ENCODE data around the gene PCGF1. TPM values are rescaled to one million over a fixed set of nuclear protein-coding genes. Genes with fewer than 3 reads are reported as not detected.
A peak's percentile ranks its signal among the peaks of the same experiment; 100 is the strongest.

The PCGF1 gene
- total and polyA plus RNA-seq, 2 of the 4 experiments (the other 2 are of a cell fraction): 23.4 to 31.4 TPM

DNA sequence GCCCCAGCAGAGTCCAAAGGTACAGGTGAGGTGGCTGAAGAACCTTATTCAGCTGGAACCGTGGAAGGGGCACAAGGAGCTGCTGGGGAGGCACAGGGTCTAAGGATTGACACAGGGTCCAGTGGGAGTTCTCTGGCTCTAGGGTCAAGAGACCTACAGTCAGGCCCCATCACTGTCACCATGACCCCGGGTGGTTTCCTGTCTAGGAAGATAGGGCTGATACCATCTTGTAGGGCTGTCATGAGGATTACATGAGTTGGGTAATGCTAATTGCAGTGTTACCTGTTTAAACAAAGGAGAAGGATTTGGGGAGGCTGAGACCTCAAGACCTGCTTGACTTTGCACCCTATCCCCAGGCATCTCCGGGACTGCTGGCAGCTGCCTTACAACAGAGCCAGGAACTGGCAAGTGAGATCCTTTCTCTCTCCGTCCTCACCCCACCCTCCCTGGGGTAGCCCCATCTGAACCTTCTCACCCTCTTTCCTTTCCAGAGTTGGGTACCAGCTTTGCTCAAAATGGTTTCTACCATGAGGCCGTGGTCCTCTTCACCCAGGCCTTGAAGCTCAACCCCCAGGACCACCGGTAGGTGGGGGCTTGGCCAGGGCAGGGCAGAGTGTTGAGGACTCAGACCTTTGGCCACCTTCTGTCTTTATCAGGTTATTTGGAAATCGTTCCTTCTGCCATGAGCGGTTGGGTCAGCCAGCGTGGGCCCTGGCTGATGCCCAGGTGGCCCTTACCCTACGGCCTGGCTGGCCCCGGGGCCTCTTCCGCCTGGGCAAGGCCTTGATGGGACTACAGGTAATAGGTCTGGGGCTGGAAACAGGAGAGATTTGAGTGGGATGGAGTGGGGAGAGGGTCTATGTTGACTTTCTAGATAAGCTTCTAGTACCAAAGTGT, 15.6 kb downstream of the PCGF1 start:
- H3K4ac ChIP-seq (ENCODE audit: low read depth, low read length): no peak overlapping the region

More for the DNA sequence above, 15.6 kb downstream of the PCGF1 start:
- H3K56ac ChIP-seq (ENCODE audit: extremely low read depth, insufficient read depth, low read length): no peak overlapping the region
- no peaks in the 10 kb centered on the region for H3K27me3 ChIP-seq (ENCODE audit: control insufficient read depth, insufficient read depth, low read length)
- H3K14ac ChIP-seq (replicated peaks; ENCODE audit: low read depth, low read length): no peak overlapping the region
- H2BK120ac ChIP-seq (ENCODE audit: low read depth, low read length): no peak overlapping the region
- peaks cover 5% of the 10 kb centered on the region; the same call in 1 of the 2 replicates for H3K4me1 ChIP-seq (ENCODE audit: control insufficient read depth, insufficient read depth, low read length)
- ATAC-seq (ENCODE audit: low read depth) (no peak), DNase-seq (no peak)
- no peak overlapping the region for H2BK5ac ChIP-seq (ENCODE audit: low read depth, low read length, poor library complexity, severe bottlenecking)
- in situ Hi-C loops (cut with MboI; ENCODE audit: low sequenced_read_pairs) (loop anchor here (25.0 kb wide), 1 partner anchor 370 kb away; no protein-coding TSS in a partner anchor), dilution Hi-C loops (cut with HindIII; ENCODE audit: low sequenced_read_pairs, unreplicated experiment) (no loop called here), intact Hi-C loops (cut with micrococcal nuclease) (no loop called here)
- H4K5ac ChIP-seq (ENCODE audit: low read depth, low read length): no peak overlapping the region
- no peak overlapping the region for H3K4me2 ChIP-seq (ENCODE audit: low read depth, low read length)
- peaks cover 13 to 25% of the 10 kb centered on the region in 2 experiments for H3K79me1 ChIP-seq (ENCODE audit: low read depth in 1 of 2, low read length in 2 of 2)
- no peak overlapping the region for H3K27ac ChIP-seq (ENCODE audit: insufficient read depth, low read length)
- H3K18ac ChIP-seq (ENCODE audit: low read depth, low read length): no peak overlapping the region
- ChIA-PET POLR2A (ENCODE audit: unreplicated experiment) (no interaction called here), CTCF (no interaction called here)
- WGBS, 2 experiments (ENCODE audit: extremely low coverage in 2 of 2, insufficient read length in 1 of 2): 96% methylated on average over 9 of the region's 12 CpGs; no CpG with 5 or more reads in 1 of the 2 experiments
- no peak for TF ChIP-seq MXI1 (IDR thresholded peaks at IDR 0.05; ENCODE audit: borderline replicate concordance, low read depth, low read length)
- TF ChIP-seq CHD1 (IDR thresholded peaks at IDR 0.05; ENCODE audit: low read depth, low read length): no peak
- TF ChIP-seq BHLHE40 (IDR thresholded peaks at IDR 0.05; ENCODE audit: low read depth, low read length): no peak
- TF ChIP-seq, protein P1, sequence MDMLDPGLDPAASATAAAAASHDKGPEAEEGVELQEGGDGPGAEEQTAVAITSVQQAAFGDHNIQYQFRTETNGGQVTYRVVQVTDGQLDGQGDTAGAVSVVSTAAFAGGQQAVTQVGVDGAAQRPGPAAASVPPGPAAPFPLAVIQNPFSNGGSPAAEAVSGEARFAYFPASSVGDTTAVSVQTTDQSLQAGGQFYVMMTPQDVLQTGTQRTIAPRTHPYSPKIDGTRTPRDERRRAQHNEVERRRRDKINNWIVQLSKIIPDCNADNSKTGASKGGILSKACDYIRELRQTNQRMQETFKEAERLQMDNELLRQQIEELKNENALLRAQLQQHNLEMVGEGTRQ (IDR thresholded peaks at IDR 0.05; ENCODE audit: low read depth, low read length): no peak
- TF ChIP-seq RAD21 (IDR thresholded peaks at IDR 0.05; ENCODE audit: low read length): no peak
- TF ChIP-seq, protein P2, sequence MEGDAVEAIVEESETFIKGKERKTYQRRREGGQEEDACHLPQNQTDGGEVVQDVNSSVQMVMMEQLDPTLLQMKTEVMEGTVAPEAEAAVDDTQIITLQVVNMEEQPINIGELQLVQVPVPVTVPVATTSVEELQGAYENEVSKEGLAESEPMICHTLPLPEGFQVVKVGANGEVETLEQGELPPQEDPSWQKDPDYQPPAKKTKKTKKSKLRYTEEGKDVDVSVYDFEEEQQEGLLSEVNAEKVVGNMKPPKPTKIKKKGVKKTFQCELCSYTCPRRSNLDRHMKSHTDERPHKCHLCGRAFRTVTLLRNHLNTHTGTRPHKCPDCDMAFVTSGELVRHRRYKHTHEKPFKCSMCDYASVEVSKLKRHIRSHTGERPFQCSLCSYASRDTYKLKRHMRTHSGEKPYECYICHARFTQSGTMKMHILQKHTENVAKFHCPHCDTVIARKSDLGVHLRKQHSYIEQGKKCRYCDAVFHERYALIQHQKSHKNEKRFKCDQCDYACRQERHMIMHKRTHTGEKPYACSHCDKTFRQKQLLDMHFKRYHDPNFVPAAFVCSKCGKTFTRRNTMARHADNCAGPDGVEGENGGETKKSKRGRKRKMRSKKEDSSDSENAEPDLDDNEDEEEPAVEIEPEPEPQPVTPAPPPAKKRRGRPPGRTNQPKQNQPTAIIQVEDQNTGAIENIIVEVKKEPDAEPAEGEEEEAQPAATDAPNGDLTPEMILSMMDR (conservative IDR thresholded peaks at IDR 0.05; ENCODE audit: low read depth, low read length): no peak
- no peak for TF ChIP-seq SMC3 (IDR thresholded peaks at IDR 0.05; ENCODE audit: low read depth, low read length)
- no peak for TF ChIP-seq POLR2A (IDR thresholded peaks at IDR 0.05; ENCODE audit: low read depth, low read length)
- no peak for TF ChIP-seq RFX5 (IDR thresholded peaks at IDR 0.05; ENCODE audit: low read depth, low read length)
- no peak for TF ChIP-seq CEBPB (IDR thresholded peaks at IDR 0.05; ENCODE audit: low read depth, low read length)
- TF ChIP-seq NFE2L2 (IDR thresholded peaks at IDR 0.05; ENCODE audit: low read depth, low read length): no peak
- no peak for TF ChIP-seq RCOR1 (IDR thresholded peaks at IDR 0.05; ENCODE audit: insufficient replicate concordance, low read length)
- no peak for TF ChIP-seq MAFK (IDR thresholded peaks at IDR 0.05; ENCODE audit: low read depth, low read length)
- TF ChIP-seq MAZ (IDR thresholded peaks at IDR 0.05; ENCODE audit: borderline replicate concordance, low read depth, low read length): no peak
- no peak overlapping the region for H3K4me3 ChIP-seq (ENCODE audit: insufficient read depth, low read depth, low read length)
- no peak overlapping the region for H4K91ac ChIP-seq (ENCODE audit: insufficient read depth, low read depth, low read length)
- peak overlapping the region; percentile 48 for H2AK9ac ChIP-seq (replicated peaks; ENCODE audit: low read depth, low read length, poor library complexity)
- H4K8ac ChIP-seq (ENCODE audit: low read depth in 2 of 2, low read length in 2 of 2): no peak overlapping the region
- H2BK20ac ChIP-seq (ENCODE audit: low read depth, low read length): no peak overlapping the region
- no peak overlapping the region for H3K23ac ChIP-seq (ENCODE audit: low read depth, low read length)
- no peak overlapping the region for H2BK15ac ChIP-seq (ENCODE audit: low read depth, low read length)
- H3K36me3 ChIP-seq (ENCODE audit: control insufficient read depth, insufficient read depth, low read length): peaks cover 45% of the 10 kb centered on the region
- no peak overlapping the region for H2AFZ ChIP-seq (replicated peaks; ENCODE audit: low read length, poor library complexity)
- no peaks in the 10 kb centered on the region for H3K9me3 ChIP-seq (ENCODE audit: control insufficient read depth, insufficient read depth, low read length)
- H3K9me1 ChIP-seq (ENCODE audit: insufficient read depth, low read length): peaks cover 8% of the 10 kb centered on the region; the same call in 1 of the 2 replicates
- no peaks in the 10 kb centered on the region; the same call in 1 of the 2 replicates for H4K20me1 ChIP-seq (ENCODE audit: insufficient read depth, low read length)
- no peak overlapping the region for H3K9ac ChIP-seq (ENCODE audit: low read depth, low read length)
- no TSS peak for BruUV-seq (replicated peaks)
- no peak overlapping the region for H2AK5ac ChIP-seq (ENCODE audit: low read depth, low read length)
